ENCODE data around the gene RAB39A.

The RAB39A gene

DNA sequence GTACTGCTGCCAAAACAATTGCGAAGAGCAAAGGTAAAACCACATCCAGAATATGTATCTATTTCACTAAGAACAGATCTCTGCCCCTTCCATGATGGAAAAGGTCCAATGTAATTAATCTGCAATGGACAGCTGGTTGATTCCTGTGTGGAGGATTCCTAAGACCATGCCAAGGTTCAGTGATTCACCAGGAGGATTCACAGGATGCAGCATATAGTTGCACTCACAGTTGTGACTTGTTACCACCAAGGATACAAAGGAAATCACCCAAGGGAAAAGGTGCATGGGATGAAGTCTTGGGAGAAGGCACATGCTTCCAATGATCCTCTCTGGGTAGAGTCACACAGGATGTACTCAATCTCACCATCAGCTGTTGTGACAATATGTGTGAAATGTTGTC, 45.4 kb downstream of the RAB39A start:
- POLR2A ChIA-PET, result no interaction called here
- TF ChIP-seq, protein P1, sequence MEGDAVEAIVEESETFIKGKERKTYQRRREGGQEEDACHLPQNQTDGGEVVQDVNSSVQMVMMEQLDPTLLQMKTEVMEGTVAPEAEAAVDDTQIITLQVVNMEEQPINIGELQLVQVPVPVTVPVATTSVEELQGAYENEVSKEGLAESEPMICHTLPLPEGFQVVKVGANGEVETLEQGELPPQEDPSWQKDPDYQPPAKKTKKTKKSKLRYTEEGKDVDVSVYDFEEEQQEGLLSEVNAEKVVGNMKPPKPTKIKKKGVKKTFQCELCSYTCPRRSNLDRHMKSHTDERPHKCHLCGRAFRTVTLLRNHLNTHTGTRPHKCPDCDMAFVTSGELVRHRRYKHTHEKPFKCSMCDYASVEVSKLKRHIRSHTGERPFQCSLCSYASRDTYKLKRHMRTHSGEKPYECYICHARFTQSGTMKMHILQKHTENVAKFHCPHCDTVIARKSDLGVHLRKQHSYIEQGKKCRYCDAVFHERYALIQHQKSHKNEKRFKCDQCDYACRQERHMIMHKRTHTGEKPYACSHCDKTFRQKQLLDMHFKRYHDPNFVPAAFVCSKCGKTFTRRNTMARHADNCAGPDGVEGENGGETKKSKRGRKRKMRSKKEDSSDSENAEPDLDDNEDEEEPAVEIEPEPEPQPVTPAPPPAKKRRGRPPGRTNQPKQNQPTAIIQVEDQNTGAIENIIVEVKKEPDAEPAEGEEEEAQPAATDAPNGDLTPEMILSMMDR (IDR thresholded peaks at IDR 0.05; ENCODE audit: insufficient read depth, low read length, missing control alignments), result no peak
- CTCF ChIA-PET, result interaction anchor here (1.2 kb wide), 1 partner anchor 35 kb away, joined by 4 read pairs; the partner anchor contains the start of gene CUL5

DNA sequence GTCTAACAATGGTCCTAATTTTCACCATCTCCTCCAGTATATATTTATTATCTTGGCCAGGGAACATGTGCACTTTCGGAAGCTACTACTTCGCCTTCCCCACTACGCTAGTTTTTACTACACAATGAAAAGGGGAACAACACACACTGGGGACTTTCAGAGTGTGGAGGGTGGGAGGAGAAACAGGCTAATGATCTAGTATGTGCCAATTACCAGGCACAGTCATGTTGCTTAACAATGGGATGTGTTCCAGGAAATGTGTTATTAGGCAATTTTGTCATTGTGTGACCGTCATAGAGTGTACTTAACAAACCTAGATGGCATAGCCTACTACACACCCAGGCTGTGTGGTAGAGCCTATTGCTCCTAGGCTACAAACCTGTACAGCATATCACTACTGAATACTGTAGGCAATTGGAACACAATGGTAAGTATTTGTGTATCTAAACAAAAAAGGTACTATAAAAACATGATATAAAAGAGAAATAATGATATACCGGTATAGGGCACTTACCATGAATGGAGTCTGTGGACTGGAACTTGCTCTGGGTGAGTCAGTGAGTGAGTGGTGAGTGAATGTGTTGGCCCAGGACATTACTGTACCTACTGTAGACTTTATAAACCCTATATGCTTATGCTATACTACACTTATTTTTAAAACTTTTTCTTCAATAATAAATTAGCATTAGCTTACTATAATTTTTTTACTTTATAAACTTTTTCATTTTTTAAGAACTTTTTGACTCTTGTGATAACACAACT, 60.3 kb downstream of the RAB39A start:
- ChIA-PET POLR2A (no interaction called here), CTCF (no interaction called here)
- H3K4me3 ChIP-seq (ENCODE audit: low read depth, low read length), result no peak overlapping the region
- no peak for DNase-seq (ENCODE audit: low read depth, low spot score)
- TF ChIP-seq, protein P1 (IDR thresholded peaks at IDR 0.05; ENCODE audit: insufficient read depth, low read length, missing control alignments), result no peak

More for the DNA sequence above, 45.4 kb downstream of the RAB39A start:
- no peak for DNase-seq (ENCODE audit: low read depth, low spot score)
- H3K4me3 ChIP-seq (ENCODE audit: low read depth, low read length), result no peak overlapping the region

DNA sequence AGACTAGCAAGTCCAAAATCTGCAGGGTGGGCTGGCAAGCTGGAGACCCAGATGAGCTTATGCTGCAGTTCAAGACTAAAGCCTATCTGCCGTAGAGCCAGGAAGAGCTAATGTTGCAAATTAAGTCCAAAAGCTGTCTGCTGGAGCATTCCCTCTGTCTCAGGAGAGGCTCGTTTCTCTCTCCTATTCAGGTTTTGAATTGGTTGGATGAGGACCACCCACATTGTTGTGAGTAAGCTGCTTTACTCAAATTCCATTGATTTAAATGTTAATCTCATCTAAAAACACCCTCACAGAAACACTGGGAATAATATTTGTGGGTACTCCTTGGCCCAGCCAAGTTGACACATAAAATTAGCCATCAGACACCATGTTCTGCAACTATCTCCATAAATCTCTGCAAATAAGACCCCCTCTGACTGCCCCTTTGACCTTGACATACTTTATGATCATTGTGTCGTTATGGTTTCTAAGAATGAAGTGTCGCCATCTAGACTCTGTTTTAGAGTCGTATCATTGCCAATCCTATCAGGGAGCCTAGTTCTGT, 63.7 kb downstream of the RAB39A start:
- POLR2A ChIA-PET, result no interaction called here

DNA sequence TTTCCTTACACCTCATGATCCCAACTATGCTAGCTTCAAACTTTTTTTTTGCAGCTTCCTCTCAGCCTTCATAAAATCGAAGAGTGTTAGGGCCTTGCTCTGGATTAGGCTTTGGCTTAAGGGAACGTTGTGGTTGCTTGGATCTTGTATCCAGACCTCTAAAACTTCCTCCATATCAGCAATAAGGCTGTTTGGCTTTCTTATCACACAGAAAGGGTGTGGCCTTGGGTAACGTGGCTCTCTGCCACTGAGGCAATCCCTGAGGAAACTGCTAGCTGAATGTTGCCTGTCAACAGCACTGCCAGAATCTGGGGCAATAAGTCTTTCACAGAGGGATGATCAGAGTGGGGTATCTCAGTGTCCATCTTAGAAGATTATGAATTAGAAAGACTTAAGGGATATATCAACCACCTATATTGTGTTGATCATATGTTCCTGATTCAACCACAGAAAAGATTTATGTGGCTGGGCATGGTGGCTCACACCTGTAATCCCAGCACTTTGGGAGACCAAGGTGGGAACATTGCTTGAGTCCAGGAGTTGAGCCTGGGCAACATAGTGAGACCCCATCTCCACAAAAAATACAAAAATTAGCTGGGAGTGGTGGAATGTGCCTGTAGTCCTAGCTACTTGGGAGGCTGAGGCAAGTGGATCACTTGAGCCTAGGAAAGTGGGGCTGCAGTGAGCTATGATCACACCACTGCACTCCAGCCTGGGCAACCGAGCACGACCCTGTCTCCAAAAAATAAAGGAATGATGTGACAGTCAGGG, 67.9 kb downstream of the RAB39A start:
- ChIA-PET POLR2A (no interaction called here), CTCF (interaction anchor here (1.4 kb wide), 1 partner anchor 12 kb away, joined by 5 read pairs; the partner anchor contains the start of gene CUL5)
- H3K4me3 ChIP-seq (ENCODE audit: low read depth, low read length), result no peak overlapping the region
- no peak for DNase-seq (ENCODE audit: low read depth, low spot score)
- TF ChIP-seq, protein P1 (IDR thresholded peaks at IDR 0.05; ENCODE audit: insufficient read depth, low read length, missing control alignments), result no peak

More for the DNA sequence above, 63.7 kb downstream of the RAB39A start:
- TF ChIP-seq, protein P1 (IDR thresholded peaks at IDR 0.05; ENCODE audit: insufficient read depth, low read length, missing control alignments), result no peak
- H3K4me3 ChIP-seq (ENCODE audit: low read depth, low read length), result no peak overlapping the region
- no peak for DNase-seq (ENCODE audit: low read depth, low spot score)
- CTCF ChIA-PET, result interaction anchor here (1.1 kb wide), 1 partner anchor 17 kb away, joined by 3 read pairs; the partner anchor contains the start of gene CUL5

DNA sequence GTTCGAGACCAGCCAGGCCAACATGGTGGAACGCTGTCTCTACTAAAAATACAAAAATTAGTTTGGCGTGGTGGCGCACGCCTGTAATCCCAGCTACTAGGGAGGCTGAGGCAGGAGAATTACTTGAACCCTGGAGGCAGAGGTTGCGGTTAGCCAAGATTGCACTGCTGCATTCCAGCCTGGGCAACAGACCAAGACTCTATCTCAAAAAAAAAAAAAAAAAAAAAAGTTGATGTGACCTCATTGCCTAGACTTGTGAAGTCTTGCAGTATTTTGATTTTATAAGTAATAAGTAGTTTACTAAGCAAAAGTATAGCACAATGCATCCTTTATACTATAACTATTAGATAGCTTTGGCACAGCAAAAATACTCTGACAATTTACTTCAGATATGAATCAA, 70.5 kb downstream of the RAB39A start:
- TF ChIP-seq, protein P1 (IDR thresholded peaks at IDR 0.05; ENCODE audit: insufficient read depth, low read length, missing control alignments), result no peak
- ChIA-PET CTCF (interaction anchor here (1.4 to 2.9 kb wide), 2 partner anchors 9 to 11 kb away, joined by 4 to 17 read pairs; partner anchors contain the start of gene CUL5), POLR2A (no interaction called here)
- DNase-seq (ENCODE audit: low read depth, low spot score), result no peak
- no peak overlapping the region for H3K4me3 ChIP-seq (ENCODE audit: low read depth, low read length)
